GM12873 (cell line): ENCODE data around the gene HIGD2A.

Experiments
- TF ChIP-seq, protein P1 (sequence below): IDR thresholded peaks from 2 replicates; pipeline ENCODE4 v1.5.1; 2012; ENCODE audit warnings: low read depth, mild to moderate bottlenecking, moderate library complexity, low read length, control low read depth; ENCODE audit not compliant: insufficient read depth; ENCODE audit errors: missing control alignments

The HIGD2A gene

DNA sequence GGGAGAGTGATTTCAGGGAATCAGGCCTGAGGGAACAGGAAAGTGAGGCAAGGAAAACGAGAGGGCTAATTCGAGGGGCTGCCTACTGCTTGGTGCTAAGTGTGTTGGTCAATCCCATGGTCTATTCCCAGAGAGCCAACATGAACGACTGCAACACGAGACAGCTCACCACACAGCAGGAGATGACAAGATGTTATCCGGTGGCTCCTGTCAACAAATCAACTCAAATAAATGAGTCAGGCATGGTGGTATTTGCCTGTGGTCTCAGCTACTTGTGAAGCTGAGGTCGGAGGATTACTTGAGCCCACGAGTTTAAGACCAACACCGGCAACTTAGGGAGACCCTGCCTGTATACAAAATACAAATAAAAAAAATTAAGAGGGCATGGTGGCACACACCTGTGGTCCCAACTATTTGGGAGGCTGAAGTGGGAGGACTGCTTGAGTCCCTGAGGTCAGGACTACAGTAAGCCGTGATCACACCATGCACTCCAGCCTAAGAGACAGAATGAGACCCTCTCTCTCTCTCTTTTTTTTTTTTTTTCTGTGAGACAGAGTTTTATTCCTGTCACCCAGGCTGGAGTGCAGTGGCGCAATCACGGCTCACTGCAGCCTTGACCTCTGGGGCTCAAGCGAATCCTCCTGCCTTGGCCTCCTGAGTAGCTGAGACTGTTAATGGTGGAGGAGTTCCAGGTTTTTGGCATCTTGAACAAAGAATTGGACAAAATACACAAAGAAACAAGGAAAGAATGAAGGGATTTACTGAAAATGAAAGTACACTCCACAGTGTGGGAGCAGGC is 50.6 kb downstream of the HIGD2A start:
- TF ChIP-seq, protein P1, sequence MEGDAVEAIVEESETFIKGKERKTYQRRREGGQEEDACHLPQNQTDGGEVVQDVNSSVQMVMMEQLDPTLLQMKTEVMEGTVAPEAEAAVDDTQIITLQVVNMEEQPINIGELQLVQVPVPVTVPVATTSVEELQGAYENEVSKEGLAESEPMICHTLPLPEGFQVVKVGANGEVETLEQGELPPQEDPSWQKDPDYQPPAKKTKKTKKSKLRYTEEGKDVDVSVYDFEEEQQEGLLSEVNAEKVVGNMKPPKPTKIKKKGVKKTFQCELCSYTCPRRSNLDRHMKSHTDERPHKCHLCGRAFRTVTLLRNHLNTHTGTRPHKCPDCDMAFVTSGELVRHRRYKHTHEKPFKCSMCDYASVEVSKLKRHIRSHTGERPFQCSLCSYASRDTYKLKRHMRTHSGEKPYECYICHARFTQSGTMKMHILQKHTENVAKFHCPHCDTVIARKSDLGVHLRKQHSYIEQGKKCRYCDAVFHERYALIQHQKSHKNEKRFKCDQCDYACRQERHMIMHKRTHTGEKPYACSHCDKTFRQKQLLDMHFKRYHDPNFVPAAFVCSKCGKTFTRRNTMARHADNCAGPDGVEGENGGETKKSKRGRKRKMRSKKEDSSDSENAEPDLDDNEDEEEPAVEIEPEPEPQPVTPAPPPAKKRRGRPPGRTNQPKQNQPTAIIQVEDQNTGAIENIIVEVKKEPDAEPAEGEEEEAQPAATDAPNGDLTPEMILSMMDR, result no peak
